PFSK-1 (cell line): ENCODE measurements around the gene IL4I1.

ENCODE experiments used
- FOXP2 ChIP-seq: optimal IDR thresholded peaks from 2 replicates; pipeline ENCODE3; 2011; ENCODE audit warnings: borderline replicate concordance, control low read depth, inconsistent platforms; ENCODE audit not compliant: insufficient read depth; ENCODE audit errors: extremely low read length, extremely low read depth
- POLR2AphosphoS5 ChIP-seq: IDR thresholded peaks from 2 replicates; pipeline ENCODE4 v1.6.1; 2012; ENCODE audit warnings: low read depth, mild to moderate bottlenecking, control low read depth, low read length, moderate library complexity
- SIN3A ChIP-seq: IDR thresholded peaks from 2 replicates; pipeline ENCODE4 v1.6.1; 2012; ENCODE audit warnings: mild to moderate bottlenecking, low read length, moderate library complexity, borderline replicate concordance; ENCODE audit not compliant: insufficient read depth
- TAF1 ChIP-seq: IDR thresholded peaks from 2 replicates; pipeline ENCODE4 v1.6.1; 2012; ENCODE audit warnings: low read length, control low read depth, borderline replicate concordance; ENCODE audit not compliant: insufficient read depth
- TF ChIP-seq, protein P1 (sequence below), 2 experiments: IDR thresholded peaks; 2 replicates each; pipeline versions ENCODE4 v1.6.1 to v1.8.0; 2011 to 2012; ENCODE audit warnings: low read depth in 2 of 2, low read length in 2 of 2, control low read depth in 1 of 2, inconsistent platforms in 1 of 2, mild to moderate bottlenecking in 1 of 2, moderate library complexity in 1 of 2; ENCODE audit not compliant: insufficient read depth in 1 of 2

DNA sequence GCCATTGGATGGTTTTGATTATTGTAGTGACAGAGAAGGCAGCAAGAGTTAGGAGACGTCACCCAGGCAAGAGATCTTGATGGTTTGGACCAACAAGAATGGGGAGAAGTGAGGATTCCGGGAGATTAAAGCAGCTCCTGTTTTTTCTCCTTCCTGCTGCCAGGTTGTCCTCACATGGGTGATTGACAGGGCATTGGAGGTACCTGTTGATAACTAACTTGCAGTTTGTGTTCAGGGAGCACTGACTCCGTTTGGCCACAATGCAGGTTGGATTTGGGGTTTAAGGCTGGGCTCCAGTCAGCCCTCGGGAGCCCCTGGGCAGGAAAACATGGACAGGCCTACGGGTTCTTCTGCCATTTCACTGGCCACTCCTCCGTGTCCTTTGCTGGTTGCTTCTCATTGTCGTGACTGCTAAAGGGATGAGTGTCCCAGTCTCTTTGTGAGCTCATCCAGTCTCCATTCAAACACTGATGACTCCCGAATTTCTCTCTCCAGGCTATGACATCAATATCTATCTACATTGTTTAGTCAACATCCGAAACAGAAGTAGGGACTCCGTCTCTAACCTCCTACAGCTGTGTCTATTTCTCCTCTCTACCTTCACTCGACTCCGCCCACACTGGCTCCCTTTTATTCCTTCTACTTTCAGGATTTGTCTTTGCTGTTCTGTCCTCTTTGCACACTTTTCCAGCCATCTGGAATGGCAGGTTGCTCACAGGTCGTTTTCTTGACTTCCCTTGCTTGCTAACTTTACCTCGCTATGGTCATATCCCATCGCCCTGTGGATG, 47.1 kb downstream of the IL4I1 start:
- TF ChIP-seq SIN3A (no peak), TAF1 (no peak), POLR2AphosphoS5 (no peak), FOXP2 (no peak)
- TF ChIP-seq, protein P1, sequence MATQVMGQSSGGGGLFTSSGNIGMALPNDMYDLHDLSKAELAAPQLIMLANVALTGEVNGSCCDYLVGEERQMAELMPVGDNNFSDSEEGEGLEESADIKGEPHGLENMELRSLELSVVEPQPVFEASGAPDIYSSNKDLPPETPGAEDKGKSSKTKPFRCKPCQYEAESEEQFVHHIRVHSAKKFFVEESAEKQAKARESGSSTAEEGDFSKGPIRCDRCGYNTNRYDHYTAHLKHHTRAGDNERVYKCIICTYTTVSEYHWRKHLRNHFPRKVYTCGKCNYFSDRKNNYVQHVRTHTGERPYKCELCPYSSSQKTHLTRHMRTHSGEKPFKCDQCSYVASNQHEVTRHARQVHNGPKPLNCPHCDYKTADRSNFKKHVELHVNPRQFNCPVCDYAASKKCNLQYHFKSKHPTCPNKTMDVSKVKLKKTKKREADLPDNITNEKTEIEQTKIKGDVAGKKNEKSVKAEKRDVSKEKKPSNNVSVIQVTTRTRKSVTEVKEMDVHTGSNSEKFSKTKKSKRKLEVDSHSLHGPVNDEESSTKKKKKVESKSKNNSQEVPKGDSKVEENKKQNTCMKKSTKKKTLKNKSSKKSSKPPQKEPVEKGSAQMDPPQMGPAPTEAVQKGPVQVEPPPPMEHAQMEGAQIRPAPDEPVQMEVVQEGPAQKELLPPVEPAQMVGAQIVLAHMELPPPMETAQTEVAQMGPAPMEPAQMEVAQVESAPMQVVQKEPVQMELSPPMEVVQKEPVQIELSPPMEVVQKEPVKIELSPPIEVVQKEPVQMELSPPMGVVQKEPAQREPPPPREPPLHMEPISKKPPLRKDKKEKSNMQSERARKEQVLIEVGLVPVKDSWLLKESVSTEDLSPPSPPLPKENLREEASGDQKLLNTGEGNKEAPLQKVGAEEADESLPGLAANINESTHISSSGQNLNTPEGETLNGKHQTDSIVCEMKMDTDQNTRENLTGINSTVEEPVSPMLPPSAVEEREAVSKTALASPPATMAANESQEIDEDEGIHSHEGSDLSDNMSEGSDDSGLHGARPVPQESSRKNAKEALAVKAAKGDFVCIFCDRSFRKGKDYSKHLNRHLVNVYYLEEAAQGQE (IDR thresholded peaks at IDR 0.05; ENCODE audit: insufficient read depth in 1 of 2, low read depth in 2 of 2, low read length in 2 of 2): no peak
